MM.1S (cell line): Measurements from ENCODE around the gene TMEM44.
A peak's percentile ranks its signal among the peaks of the same experiment; 100 is the strongest.

Experiments
- DNase-seq: peaks from one replicate; pipeline ENCODE4 v3.0.0-alpha.2; 2015
- H2AFZ ChIP-seq: fragments of 300-600 bp; sonication (generic); 2 replicates; pipeline ENCODE4 v1.6.0; 2016; ENCODE audit warnings: antibody characterized with exemption, low read length
- H3F3A ChIP-seq: fragments of 300-600 bp; sonication (generic); 2 replicates; pipeline ENCODE4 v1.6.1; 2016; ENCODE audit warnings: mild to moderate bottlenecking, antibody characterized with exemption, low read length, moderate library complexity, mixed read lengths; ENCODE audit not compliant: insufficient read depth
- H3K27ac ChIP-seq: fragments of 300-600 bp; sonication (generic); 2 replicates; pipeline ENCODE4 v1.5.1; 2016; ENCODE audit warnings: mild to moderate bottlenecking, low read length
- H3K27me3 ChIP-seq: fragments of 300-600 bp; sonication (generic); replicated peaks from 2 replicates; pipeline ENCODE4 v1.6.0; 2016; ENCODE audit warnings: low read length; ENCODE audit not compliant: insufficient read depth
- H3K36me3 ChIP-seq: fragments of 300-600 bp; sonication (generic); replicated peaks from 2 replicates; pipeline ENCODE4 v1.6.1; 2016; ENCODE audit warnings: mild to moderate bottlenecking, low read length, mixed read lengths; ENCODE audit not compliant: insufficient read depth
- H3K4me1 ChIP-seq: fragments of 300-600 bp; sonication (generic); 2 replicates; pipeline ENCODE4 v1.6.1; 2016; ENCODE audit warnings: low read length, mixed read lengths
- H3K4me2 ChIP-seq: fragments of 300-600 bp; sonication (generic); 2 replicates; pipeline ENCODE4 v1.6.0; 2016; ENCODE audit warnings: low read depth, low read length
- H3K4me3 ChIP-seq: fragments of 300-600 bp; sonication (generic); 2 replicates; pipeline ENCODE4 v1.5.1; 2016; ENCODE audit warnings: low read length, mixed read lengths
- H3K79me2 ChIP-seq: fragments of 300-600 bp; sonication (generic); 2 replicates; pipeline ENCODE4 v1.6.1; 2016; ENCODE audit warnings: mixed run types, low read length, mixed read lengths
- H3K9ac ChIP-seq: fragments of 300-600 bp; sonication (generic); 2 replicates; pipeline ENCODE4 v1.6.1; 2016; ENCODE audit warnings: low read length, mixed read lengths
- H3K9me2 ChIP-seq: fragments of 300-600 bp; sonication (generic); replicated peaks from 2 replicates; pipeline ENCODE4 v1.6.1; 2016; ENCODE audit warnings: mild to moderate bottlenecking, low read length, mixed read lengths; ENCODE audit not compliant: insufficient read depth
- H3K9me3 ChIP-seq: fragments of 300-600 bp; sonication (generic); replicated peaks from 2 replicates; pipeline ENCODE4 v1.6.1; 2016; ENCODE audit warnings: mild to moderate bottlenecking, low read length, mixed read lengths; ENCODE audit not compliant: insufficient read depth
- H4K20me1 ChIP-seq: fragments of 300-600 bp; sonication (generic); 2 replicates; pipeline ENCODE4 v1.6.1; 2016; ENCODE audit warnings: mild to moderate bottlenecking, low read length, moderate library complexity, mixed read lengths; ENCODE audit not compliant: insufficient read depth
- EZH2 ChIP-seq: fragments of 300-600 bp; sonication (generic); optimal IDR thresholded peaks from 2 replicates; pipeline ENCODE3; 2017; ENCODE audit warnings: low read depth, mild to moderate bottlenecking, antibody characterized with exemption, low read length, mixed read lengths
- EZH2phosphoT487 ChIP-seq: fragments of 300-600 bp; sonication (generic); IDR thresholded peaks from 2 replicates; pipeline ENCODE4 v1.6.1; 2018; ENCODE audit warnings: antibody characterized with exemption, low read length
- TF ChIP-seq, protein P1 (sequence below): fragments of 300-600 bp; sonication (generic); IDR thresholded peaks from 2 replicates; pipeline ENCODE4 v1.5.1; 2016; ENCODE audit warnings: antibody characterized with exemption, low read length, mixed read lengths

TMEM44 gene

DNA sequence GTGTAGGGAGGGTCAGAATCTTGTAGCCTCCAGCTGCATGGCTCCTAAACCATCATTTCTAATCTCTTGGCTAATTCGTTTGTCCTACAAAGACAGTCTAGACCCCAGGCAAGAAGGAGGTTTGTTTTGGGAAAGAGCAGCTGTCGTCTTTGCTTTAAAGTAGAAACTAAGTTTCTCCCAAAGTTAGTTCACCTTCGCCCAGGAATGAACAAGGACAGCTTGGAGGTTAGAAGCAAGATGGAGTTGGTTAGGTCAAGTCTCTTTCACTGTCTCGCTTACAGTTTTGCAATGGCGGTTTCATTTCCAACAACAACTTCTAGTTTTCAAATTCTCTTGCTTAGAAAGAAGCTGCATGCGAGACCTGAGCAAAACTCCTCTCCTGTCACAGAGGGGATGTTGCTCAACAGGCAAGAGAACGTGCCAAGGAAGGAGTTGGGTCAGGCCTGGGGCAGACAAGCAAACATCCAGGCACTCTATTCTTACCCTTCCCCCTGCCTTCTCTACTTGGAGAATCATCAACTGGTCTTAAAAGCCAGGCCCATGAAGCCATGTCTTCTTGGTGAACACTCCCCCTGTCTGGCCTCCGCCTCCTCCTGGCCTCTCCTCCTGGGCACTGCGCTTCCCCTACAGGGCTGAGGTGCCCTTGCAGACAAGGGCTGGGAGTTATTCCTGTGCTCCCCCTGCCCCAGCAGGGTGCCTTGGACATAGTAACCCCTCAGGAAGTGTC, 57.6 kb downstream of the TMEM44 start:
- no peak overlapping the region for H3K27ac ChIP-seq
- H4K20me1 ChIP-seq, result no peaks in the 10 kb centered on the region
- no peak overlapping the region for H3K4me2 ChIP-seq
- TF ChIP-seq, protein P1, sequence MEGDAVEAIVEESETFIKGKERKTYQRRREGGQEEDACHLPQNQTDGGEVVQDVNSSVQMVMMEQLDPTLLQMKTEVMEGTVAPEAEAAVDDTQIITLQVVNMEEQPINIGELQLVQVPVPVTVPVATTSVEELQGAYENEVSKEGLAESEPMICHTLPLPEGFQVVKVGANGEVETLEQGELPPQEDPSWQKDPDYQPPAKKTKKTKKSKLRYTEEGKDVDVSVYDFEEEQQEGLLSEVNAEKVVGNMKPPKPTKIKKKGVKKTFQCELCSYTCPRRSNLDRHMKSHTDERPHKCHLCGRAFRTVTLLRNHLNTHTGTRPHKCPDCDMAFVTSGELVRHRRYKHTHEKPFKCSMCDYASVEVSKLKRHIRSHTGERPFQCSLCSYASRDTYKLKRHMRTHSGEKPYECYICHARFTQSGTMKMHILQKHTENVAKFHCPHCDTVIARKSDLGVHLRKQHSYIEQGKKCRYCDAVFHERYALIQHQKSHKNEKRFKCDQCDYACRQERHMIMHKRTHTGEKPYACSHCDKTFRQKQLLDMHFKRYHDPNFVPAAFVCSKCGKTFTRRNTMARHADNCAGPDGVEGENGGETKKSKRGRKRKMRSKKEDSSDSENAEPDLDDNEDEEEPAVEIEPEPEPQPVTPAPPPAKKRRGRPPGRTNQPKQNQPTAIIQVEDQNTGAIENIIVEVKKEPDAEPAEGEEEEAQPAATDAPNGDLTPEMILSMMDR, result no peak
- TF ChIP-seq EZH2 (no peak), EZH2phosphoT487 (no peak)
- no peaks in the 10 kb centered on the region for H3K9me2 ChIP-seq
- DNase-seq, result no peak
- no peaks in the 10 kb centered on the region for H3K79me2 ChIP-seq
- H3K9ac ChIP-seq, result no peak overlapping the region
- H3K4me1 ChIP-seq, result no peaks in the 10 kb centered on the region
- H3F3A ChIP-seq, result no peaks in the 10 kb centered on the region
- no peak overlapping the region for H3K4me3 ChIP-seq
- H2AFZ ChIP-seq, result no peak overlapping the region
- no peaks in the 10 kb centered on the region for H3K36me3 ChIP-seq
- no peaks in the 10 kb centered on the region for H3K9me3 ChIP-seq
- peaks cover 16% of the 10 kb centered on the region; the same call in 1 of the 2 replicates for H3K27me3 ChIP-seq

DNA sequence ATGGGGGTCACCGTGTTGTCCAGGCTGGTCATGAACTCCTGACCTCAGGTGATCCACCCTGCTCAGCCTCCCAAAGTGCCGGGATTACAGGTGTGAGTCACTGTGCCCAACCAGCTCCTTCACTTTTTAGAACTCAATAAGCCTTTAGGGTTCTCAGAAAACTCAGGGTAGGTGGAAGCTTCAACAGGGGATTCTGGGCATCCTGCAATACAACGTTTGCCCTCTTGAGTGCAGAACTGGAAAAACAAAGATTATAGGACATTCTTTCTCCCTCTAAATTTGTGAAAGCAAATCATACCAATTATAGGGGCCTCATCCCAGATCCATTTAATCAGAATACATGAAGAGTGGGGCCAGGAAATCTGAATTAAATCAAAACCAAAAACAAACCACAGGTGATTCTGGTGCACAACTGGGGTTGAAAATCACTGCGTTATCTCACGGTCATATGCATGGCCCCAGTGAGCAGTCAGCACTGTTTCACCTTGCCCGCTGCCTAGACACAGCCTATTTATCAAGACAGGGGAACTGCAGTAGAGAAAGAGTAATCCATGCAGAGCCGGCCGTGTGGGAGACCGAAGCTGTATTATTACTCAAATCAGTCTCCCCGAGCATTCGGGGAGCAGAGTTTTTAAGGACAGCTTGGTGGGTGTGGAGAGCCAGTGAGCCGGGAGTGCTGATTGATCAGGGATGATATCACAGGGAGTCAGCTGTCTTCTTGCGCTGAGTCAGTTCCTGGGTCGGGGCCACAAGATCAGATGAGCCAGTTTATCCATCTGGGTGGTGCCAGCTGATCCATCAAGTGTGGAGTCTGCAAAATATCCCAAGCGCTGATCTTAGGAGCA, 58.4 kb downstream of the TMEM44 start:
- TF ChIP-seq, protein P1, result no peak
- TF ChIP-seq EZH2phosphoT487, result no peak
- no peak for TF ChIP-seq EZH2
- no peak for DNase-seq
- Histone ChIP-seq H3K36me3 (no peaks in the 10 kb centered on the region), H3K9me3 (no peaks in the 10 kb centered on the region), H3K9me2 (no peaks in the 10 kb centered on the region), H3K4me3 (no peak overlapping the region), H4K20me1 (no peaks in the 10 kb centered on the region), H3K4me2 (no peak overlapping the region), H3K27me3 (peaks cover 16% of the 10 kb centered on the region; the same call in 1 of the 2 replicates), H3K9ac (no peak overlapping the region), H2AFZ (no peak overlapping the region), H3F3A (no peaks in the 10 kb centered on the region), H3K79me2 (no peaks in the 10 kb centered on the region), H3K27ac (no peak overlapping the region), H3K4me1 (no peaks in the 10 kb centered on the region)

DNA sequence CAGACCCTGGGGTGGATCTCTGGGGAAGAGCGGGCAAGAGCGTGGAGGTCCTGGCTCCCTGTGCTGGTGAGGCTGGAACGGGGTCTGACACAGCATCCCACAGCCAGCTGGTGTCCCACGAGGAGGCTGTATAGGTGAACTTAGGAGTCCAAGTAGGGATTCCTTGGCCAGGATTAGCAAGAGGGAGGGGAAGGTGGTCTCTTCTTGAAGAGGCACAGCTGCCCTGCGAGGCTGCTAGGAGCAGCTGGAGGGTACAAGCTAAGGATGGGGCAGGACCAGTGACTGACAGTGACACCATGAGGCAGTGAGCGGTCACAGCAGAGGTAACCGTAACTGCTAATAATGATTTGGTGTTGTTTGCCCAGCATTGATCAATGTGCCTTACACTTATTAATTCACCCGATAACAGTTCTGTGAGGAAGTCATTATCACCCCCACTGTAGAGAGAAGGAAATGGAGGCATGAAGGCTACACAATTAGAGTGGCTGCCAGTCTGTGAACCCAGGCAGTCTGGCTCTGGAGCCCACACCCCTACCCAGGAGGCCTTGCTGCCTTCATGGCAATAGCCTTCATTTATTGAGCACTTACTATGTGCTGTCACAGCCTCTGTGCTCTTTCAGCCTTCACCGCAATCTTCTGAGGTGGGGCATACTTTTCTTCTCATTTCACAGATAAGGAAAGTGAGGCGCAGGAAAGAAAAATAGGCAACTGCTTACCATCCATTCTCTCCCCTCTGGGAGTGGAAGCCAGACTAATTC, 59.4 kb downstream of the TMEM44 start:
- Histone ChIP-seq H3F3A (no peaks in the 10 kb centered on the region), H3K4me1 (no peaks in the 10 kb centered on the region), H3K79me2 (no peaks in the 10 kb centered on the region), H3K27me3 (peaks cover 16% of the 10 kb centered on the region; the same call in 1 of the 2 replicates), H3K9me2 (no peaks in the 10 kb centered on the region), H3K27ac (no peak overlapping the region), H3K4me3 (no peak overlapping the region), H3K36me3 (no peaks in the 10 kb centered on the region), H3K4me2 (no peak overlapping the region), H2AFZ (no peak overlapping the region), H3K9me3 (no peaks in the 10 kb centered on the region), H4K20me1 (no peaks in the 10 kb centered on the region), H3K9ac (no peak overlapping the region)
- DNase-seq, result peak; percentile 37
- TF ChIP-seq EZH2phosphoT487, result no peak
- TF ChIP-seq, protein P1, result peak; percentile 46
- no peak for TF ChIP-seq EZH2
